HG03558 (cell line): ENCODE measurements around the gene SLC25A10.

ENCODE experiments used
- ATAC-seq: cut with Tn5 transposase; IDR thresholded peaks from one replicate; pipeline ENCODE4 v1.9.1; 2021; ENCODE audit warnings: moderate number of reproducible peaks; ENCODE audit not compliant: unreplicated experiment; ENCODE audit errors: extremely low read depth

Gene SLC25A10

DNA sequence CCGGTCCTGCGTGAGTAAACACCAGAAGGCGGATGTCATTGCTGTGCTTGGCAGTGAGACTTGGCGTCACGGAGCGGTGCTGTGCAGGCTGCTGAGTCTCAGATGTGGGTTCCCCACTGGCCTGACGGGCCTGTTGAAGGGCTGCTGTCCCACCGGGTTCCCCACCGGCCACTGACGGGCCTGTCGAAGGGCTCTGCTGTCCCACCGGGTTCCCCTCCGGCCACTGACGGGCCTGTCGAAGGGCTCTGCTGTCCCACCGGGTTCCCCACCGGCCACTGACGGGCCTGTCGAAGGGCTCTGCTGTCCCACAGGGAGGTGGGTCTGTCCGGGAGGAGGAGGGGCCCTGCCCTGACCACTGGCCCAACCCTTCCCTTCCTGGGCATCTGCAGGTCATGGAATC, 25.5 kb upstream of the SLC25A10 start:
- no peak for ATAC-seq

DNA sequence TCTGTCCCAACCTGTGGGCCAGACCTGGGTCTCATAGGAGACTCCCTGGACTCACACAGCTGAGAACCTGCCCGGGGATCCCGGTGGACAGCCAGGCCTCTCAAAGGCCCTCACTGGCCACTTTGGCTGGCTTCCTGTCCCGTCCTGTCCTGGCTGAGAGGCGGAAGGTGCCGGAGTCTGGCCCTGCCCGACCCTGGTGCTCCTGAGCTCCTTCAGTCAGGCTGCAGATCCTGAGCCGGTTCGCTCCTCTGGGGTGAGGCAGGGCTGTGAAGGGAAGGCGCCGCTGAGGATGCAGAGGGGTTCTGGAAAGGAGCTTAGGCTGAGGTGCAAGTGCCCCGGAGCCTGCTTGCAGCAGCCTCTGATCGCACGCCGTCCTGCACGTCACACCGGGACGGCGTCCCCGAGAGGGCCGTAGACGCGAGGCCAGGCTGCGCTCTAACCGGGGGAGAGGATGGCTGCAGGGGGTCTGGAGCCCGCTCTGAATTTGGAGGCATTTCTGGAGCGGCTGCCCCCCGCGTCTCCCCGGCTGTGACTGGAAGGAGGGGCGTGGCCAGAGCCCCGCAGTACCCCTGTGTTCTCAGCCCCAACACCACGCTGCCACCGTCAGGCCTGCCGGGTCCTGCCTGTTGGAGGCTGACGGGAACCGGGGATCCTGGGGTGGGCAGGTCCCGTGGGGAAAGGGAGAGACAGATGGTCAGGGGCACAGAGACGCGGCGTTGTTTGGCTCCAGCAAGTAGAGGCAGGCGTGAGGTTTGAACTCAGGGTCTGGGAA, 24.1 kb upstream of the SLC25A10 start:
- ATAC-seq, result no peak

DNA sequence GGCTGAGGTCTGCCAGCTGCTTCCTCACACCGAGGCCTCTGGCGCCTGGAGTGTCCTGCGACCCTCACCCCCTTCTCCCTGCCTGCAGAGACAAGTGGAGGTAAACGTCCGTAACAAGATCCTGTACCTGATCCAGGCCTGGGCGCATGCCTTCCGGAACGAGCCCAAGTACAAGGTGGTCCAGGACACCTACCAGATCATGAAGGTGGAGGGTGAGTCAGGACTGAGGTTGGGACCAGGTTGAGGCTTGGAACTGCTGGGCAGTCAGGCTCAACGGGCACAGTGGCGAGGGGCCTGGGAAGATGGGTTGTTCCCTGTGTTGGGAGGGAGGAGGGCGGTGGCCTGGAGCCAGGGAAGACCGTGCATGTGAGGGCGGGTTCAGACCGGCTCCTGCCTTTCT, 23.5 kb upstream of the SLC25A10 start:
- ATAC-seq, result no peak

DNA sequence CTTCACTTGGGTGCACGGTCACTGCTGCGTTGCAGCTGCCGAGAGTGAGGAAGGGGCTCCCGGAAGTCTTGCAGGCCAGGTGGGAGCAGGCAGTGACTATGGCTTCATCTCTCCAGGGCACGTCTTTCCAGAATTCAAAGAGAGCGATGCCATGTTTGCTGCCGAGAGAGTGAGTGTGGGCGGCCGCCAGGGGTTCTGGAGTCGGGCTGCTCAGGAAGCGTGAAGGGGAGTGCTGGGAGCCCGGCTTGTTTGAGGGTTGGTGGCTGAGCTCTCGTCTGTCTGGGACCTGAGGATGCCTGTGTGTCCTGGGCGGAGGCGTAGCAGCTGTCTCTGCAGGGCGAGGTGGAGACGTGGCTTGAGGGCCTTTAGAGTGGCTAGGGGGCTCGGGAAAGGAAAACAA, 22.0 kb upstream of the SLC25A10 start:
- ATAC-seq, result no peak

DNA sequence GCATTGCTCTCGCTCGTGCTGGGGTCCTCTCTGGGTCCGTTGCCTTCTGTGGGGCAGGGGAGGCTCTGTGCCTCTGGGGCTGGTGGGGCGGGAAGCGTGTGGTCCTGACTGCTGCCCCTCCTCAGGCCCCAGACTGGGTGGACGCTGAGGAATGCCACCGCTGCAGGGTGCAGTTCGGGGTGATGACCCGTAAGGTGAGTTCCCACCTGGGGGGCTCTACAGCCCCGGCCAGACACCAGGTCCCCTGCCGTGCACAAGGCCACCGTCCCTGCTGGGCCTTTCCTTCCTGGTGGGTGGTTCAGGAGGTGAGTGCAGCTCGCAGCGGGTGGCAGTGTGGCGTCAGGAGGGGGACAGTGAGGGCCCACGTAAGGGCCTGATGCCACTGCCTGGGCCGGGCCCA, 21.5 kb upstream of the SLC25A10 start:
- no peak for ATAC-seq

DNA sequence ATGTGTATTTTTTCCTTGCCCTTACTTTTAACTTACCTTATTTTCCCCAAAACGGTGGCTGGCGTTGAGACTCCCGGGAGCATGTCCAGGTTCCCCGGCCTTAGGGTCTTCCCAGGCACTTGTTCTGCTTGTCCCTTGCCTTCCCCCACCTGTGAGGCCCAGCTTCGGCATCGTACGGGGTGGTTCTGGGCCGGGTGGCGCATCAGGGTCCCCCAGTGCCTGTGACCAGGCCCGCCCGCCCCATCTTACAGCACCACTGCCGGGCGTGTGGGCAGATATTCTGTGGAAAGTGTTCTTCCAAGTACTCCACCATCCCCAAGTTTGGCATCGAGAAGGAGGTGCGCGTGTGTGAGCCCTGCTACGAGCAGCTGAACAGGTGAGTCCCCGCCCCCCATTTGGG, 20.9 kb upstream of the SLC25A10 start:
- no peak for ATAC-seq

DNA sequence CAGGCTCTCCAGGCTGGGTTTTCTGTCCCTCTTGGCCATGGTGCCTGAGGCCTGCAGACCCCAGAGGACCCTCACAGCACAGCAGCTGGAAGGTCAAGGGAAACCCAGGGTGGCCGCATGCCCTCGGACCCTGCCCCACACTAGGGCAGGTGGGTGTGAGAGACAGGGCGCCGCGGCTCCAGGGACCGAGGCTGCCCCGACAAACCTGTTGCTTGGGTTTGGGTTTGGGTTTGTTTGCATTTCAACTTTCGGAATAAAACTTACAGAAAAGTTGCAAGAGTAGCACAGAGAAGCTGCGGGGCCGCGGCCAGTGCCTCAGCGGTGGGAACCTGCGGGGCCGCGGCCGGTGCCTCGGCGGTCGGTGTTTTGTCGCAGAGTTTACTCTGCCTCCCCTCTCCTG, 20.5 kb upstream of the SLC25A10 start:
- no peak for ATAC-seq

DNA sequence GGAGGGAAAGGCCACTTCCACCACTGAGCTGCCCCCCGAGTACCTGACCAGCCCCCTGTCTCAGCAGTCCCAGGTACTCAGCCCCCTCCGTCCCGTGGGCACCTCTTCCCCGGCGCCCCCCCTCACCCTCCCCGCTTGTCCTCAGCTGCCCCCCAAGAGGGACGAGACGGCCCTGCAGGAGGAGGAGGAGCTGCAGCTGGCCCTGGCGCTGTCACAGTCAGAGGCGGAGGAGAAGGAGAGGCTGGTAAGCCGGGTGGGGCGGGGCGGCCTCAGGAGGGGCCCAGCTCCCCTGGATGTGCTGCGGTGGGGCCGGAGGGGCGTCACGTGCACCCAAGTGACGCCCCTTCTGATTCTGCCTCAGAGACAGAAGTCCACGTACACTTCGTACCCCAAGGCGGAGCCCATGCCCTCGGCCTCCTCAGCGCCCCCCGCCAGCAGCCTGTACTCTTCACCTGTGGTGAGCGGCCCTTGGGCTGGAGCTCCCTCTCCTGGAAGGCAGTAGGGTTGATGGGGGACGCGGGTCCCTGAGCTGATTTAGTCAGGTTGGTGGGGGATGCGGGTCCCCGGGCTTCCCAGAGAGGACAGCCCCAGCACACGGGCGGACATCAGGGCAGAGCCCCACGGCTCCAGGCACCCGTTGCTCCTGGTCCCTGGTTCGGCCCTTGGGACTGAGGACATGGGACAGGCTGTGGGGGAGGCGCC, 18.4 kb upstream of the SLC25A10 start:
- no peak for ATAC-seq

DNA sequence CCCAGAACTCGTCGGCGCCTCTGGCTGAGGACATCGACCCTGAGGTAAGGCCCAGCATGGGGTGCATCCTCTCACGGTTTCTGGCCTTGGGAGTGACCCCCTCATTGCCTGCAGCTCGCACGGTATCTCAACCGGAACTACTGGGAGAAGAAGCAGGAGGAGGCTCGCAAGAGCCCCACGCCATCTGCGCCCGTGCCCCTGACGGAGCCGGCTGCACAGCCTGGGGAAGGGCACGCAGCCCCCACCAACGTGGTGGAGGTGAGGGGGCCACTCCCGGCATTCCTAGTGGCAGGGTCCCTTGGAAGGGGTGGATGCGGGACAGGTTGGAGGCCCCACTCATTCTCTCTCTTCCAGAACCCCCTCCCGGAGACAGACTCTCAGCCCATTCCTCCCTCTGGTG, 17.3 kb upstream of the SLC25A10 start:
- ATAC-seq, result no peak

DNA sequence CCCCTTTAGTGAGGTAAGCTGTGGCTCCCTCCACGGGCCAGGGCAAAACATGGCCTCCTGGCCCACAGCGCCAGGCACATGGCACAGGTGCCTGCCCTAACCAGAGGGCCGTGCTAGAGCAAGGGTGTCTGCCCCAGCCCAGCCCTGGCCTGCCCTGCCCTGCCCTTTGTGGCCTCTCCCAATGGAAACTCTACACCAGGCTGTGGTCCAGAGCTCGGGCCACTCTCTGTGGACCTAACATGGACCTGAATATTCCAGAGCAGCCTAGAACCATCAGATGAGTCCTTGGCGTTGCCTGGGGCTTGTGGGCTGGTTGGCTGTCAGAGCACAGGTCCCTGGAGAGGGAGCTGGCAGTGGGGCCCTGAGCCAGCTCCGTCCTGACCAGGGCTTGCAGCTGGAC, 16.9 kb upstream of the SLC25A10 start:
- ATAC-seq, result no peak

DNA sequence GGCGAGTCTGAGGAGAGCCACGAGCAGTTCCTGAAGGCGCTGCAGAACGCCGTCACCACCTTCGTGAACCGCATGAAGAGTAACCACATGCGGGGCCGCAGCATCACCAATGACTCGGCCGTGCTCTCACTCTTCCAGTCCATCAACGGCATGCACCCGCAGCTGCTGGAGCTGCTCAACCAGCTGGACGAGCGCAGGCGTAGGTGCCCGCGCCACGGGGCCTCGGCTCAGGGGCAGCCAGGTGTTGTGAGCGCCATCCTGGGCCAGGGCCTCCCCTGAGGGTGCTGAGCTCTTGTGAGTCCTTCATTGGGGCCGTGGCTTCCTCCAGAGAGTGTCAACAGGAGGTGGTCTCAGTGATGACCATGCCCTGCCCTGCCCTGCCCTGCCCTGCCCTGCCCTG, 16.3 kb upstream of the SLC25A10 start:
- no peak for ATAC-seq

DNA sequence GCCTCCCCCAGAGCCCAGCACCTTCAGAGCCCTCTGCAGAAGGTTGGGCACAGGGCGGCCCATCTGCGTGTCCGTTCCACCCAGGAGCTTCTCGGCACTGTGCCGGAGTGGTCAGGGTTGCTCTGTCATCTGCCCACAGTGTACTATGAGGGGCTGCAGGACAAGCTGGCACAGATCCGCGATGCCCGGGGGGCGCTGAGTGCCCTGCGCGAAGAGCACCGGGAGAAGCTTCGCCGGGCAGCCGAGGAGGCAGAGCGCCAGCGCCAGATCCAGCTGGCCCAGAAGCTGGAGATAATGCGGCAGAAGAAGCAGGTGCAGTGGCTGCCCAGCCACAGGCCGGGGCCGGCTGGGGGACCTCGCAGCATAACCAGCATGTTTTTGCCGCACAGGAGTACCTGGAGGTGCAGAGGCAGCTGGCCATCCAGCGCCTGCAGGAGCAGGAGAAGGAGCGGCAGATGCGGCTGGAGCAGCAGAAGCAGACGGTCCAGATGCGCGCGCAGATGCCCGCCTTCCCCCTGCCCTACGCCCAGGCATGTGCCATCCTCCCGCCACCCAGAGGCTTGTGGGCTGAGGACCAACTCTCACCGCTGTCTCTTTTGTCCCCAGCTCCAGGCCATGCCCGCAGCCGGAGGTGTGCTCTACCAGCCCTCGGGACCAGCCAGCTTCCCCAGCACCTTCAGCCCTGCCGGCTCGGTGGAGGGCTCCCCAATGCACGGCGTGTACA, 15.7 kb upstream of the SLC25A10 start:
- no peak for ATAC-seq

DNA sequence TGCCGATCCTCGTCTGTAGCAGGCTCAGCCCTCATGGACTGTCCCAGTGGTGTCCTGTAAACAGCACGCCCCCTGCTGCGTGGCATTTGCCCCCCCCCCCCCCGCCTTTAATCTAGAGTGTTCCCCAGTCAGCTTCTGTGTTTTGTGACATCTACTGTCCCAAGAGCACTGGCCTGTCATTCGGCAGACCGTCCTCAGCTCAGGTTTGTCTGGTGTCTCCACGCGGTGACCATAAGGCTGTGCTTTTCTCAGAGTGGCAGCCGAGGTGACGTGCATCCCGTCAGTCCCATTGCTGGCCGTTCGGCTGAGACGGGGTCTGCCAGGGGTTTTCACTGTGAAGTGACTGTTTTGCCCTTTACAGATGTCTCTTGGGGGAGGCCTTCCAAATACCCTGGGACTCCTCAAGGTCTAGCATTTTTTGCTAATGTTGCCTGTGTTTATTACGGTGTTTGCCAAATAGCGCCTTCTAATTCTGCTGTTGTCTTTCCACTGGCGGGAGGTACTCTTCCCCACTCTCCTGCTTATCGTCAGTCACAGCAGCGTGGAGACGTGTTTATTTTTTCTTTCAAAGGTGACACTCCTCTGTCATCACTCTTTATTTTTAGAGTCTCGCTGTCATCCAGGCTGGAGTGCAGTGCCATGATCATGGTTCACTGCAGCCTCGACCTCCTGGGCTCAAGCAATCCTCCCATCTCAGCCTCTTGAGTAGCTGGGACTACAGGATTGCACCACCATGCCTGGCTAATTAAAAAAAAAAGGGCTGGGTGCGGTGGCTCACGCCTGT, 14.6 kb upstream of the SLC25A10 start:
- no peak for ATAC-seq

DNA sequence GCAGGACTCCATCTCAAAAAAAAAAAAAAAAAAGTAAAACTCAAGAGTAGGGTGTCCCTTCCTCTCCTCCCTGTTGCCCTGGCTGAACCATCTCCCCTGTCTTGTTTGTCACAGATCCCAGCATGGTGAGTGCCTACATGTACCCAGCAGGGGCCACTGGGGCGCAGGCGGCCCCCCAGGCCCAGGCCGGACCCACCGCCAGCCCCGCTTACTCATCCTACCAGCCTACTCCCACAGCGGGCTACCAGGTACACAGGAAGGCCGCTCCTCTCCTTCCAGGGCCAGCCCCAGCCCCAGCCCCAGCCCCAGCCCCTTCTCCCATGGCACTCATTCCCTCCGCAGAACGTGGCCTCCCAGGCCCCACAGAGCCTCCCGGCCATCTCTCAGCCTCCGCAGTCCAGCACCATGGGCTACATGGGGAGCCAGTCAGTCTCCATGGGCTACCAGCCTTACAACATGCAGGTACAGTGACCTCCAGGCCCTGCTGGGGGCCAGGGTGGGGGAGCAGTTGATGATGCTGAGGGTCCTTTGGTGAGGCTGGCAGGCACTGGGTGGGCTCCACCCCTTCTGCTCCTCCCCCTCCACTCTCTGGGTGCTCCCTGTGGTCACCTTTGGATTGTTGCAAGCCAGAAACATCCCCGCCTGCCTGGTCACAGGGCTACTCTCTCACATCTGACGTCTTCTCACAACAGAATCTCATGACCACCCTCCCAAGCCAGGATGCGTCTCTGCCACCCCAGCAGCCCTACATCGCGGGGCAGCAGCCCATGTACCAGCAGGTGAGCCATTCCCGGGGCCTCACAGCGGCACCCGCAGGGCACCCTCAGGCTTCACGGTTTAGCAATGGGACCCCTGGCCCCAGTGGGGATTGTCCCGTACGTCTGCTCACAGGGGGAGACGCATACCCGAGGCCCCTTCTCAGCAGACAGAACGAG, 11.5 kb upstream of the SLC25A10 start:
- no peak for ATAC-seq

DNA sequence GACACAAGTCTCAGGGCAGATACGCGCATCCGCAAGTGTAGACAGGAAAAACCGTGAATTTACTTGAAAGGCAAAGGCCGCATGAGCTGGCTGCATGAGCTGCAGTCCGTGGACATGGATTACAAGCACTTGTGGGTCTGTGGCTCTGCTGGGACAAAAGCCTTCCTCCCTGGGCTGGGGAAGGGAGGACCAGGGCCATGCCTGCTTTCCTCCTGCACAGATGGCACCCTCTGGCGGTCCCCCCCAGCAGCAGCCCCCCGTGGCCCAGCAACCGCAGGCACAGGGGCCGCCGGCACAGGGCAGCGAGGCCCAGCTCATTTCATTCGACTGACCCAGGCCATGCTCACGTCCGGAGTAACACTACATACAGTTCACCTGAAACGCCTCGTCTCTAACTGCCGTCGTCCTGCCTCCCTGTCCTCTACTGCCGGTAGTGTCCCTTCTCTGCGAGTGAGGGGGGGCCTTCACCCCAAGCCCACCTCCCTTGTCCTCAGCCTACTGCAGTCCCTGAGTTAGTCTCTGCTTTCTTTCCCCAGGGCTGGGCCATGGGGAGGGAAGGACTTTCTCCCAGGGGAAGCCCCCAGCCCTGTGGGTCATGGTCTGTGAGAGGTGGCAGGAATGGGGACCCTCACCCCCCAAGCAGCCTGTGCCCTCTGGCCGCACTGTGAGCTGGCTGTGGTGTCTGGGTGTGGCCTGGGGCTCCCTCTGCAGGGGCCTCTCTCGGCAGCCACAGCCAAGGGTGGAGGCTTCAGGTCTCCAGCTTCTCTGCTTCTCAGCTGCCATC, 10.6 kb upstream of the SLC25A10 start:
- no peak for ATAC-seq

DNA sequence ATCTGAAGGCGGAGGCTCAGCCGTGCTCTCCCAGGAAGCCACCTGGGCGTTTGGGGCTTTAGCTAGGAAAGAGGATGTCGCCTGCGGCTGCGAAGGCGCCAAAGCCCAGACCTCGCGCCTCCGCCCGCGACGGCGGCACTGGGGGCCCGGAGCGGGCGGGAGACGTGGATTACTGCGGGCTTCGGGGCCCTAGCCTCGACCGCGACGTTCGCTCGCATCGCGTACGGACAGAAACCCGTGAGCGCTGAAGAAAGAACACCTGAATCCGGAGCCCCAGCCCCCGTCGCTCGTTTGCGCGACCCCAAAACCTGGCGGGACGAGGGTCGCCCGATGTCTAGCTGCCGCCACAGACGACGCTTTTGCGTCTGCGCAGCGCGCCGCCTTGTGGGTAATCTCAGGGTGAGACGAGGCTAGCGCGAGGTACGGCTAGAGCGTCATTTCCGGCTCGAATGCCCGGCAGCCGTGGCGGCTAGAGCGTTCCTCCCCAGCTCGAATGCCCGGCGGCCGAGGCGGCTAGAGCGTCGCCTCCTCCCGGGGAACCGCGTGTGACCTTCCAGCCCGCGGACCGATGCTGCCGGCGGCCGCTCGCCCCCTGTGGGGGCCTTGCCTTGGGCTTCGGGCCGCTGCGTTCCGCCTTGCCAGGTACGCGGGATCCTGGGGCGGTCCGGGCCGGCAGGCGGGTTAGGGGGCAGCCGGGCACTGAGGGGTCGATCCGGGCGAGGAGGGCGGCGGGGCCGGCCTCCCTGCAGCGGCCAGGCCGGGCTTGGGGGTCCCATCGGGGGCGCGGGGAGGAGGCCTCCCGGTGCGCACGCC, 8.9 kb upstream of the SLC25A10 start, which contains the start of gene MRPL12:
Gene MRPL12 (plus strand): TSS at position 434 of the 813 bp plus-strand sequence. CDS start 135 bp downstream, at position 569.
- ATAC-seq, result peak; percentile 42

DNA sequence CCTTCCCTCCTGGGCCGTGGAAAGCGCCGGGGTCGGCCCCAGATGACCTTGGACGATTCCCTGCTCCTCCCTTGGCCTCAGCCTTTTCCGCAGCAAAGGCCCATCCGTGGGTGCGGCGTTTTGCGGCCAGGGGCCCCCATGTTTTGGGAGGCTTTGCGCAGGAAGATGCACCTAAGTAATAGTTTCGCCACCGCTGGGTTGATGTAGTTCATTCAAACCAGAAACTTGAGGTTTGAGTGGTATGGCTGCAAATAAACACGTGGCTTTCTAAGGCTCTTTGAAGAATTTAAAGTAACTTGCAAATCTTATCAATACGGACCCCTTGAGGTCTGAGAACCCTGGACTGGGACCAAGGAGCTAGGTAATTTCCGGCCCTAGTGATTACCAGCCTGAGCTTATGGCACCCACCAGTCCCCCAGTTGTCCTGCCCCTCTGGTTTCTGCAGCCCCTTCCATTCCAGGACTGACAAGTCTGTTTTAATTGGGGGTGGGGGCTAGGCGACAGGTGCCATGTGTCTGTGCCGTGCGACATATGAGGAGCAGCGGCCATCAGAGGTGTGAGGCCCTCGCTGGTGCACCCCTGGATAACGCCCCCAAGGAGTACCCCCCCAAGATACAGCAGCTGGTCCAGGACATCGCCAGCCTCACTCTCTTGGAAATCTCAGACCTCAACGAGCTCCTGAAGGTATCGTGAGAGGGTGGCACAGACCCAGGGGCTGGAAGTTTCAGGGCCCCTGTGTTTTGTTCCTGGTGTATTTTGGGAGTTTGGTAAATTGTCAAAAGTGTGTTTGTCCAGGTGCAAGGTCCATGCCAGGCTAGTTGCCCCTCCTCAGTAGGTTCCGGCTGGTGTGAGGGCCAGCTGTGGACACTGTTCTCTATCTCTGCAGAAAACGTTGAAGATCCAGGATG, 8.1 kb upstream of the SLC25A10 start:
- ATAC-seq, result no peak
